Neural crest cell (in vitro differentiated cells): ENCODE data around the gene TMEM132C. TPM values are rescaled to one million over a fixed set of nuclear protein-coding genes. Genes with fewer than 3 reads are reported as not detected.

Experiments used
- DNase-seq: peaks from one replicate; pipeline ENCODE4 v3.0.0; 2021; ENCODE audit warnings: low read depth, mixed read lengths, low spot score
- H3K27ac Mint-ChIP-seq: one replicate; pipeline ENCODE4 v1.8.0; 2021; ENCODE audit warnings: mild to moderate bottlenecking, mixed read lengths; ENCODE audit not compliant: unreplicated experiment
- H3K27me3 Mint-ChIP-seq: 2 replicates; pipeline ENCODE4 v1.8.0; 2021; ENCODE audit warnings: low read depth, mild to moderate bottlenecking, mixed read lengths
- H3K36me3 Mint-ChIP-seq: 2 replicates; pipeline ENCODE4 v1.8.0; 2021; ENCODE audit warnings: low read depth, mild to moderate bottlenecking, mixed read lengths
- H3K4me1 Mint-ChIP-seq: 2 replicates; pipeline ENCODE4 v1.8.0; 2021; ENCODE audit warnings: mixed read lengths
- H3K4me3 Mint-ChIP-seq: one replicate; pipeline ENCODE4 v1.8.0; 2021; ENCODE audit warnings: mild to moderate bottlenecking, mixed read lengths
- H3K9me3 Mint-ChIP-seq: 2 replicates; pipeline ENCODE4 v1.8.0; 2021; ENCODE audit warnings: mixed read lengths
- CTCF ChIP-seq: fragments of 200-600 bp; sonication (generic); conservative IDR thresholded peaks from 2 replicates; pipeline ENCODE4 v1.5.0; 2021; ENCODE audit warnings: antibody characterized with exemption, mild to moderate bottlenecking
- total RNA-seq: library from RNA; stranded (reverse); gene quantifications from 2 replicates; pipeline ENCODE4 v1.2.1, GENCODE V29; 2021

The TMEM132C gene
- total RNA-seq, 1 donor from 2014 or later, result 10.9 TPM

GRCh38 chr12:128698301-128698972 is 431.5 kb downstream of the TMEM132C start:
- Mint-ChIP-seq H3K9me3 (peaks cover 14% of the 10 kb centered on the region), H3K36me3 (peaks cover 9% of the 10 kb centered on the region)

GRCh38 chr12:128699106-128699505 is 432.1 kb downstream of the TMEM132C start:
- peaks cover 4% of the 10 kb centered on the region for H3K27me3 Mint-ChIP-seq
- H3K4me1 Mint-ChIP-seq, result no peaks in the 10 kb centered on the region
- DNase-seq, result no peak
- no peak overlapping the region for H3K4me3 Mint-ChIP-seq
- TF ChIP-seq CTCF, result no peak
- H3K27ac Mint-ChIP-seq, result no peak overlapping the region
- peaks cover 9% of the 10 kb centered on the region for H3K36me3 Mint-ChIP-seq
- H3K9me3 Mint-ChIP-seq, result peaks cover 14% of the 10 kb centered on the region

More at GRCh38 chr12:128698301-128698972, 431.5 kb downstream of the TMEM132C start:
- Mint-ChIP-seq H3K27me3 (peaks cover 4% of the 10 kb centered on the region), H3K27ac (no peak overlapping the region), H3K4me1 (no peaks in the 10 kb centered on the region), H3K4me3 (no peak overlapping the region)
- TF ChIP-seq CTCF, result no peak
- no peak for DNase-seq

DNA sequence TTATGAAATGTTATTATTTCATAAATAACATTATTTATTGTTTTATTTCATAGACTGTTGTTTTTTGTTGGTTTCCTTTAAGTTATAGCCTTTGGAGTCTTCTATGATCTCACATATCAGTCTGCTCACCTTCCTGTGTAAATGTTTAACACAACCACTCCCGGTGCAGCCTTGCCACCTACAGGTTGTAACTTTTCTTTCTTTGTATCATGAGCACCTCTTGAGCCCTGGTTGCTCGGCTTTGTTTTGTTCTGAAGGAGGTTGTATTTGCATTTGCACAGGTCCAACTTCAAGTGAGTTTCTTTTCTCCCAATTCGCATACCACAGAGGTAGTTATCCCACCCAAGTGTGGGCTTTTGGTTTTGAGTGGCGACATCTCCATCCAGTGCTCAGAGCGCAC is 435.4 kb downstream of the TMEM132C start:
- Mint-ChIP-seq H3K27ac (no peak overlapping the region), H3K4me1 (no peaks in the 10 kb centered on the region), H3K27me3 (no peaks in the 10 kb centered on the region), H3K9me3 (peaks cover 9% of the 10 kb centered on the region), H3K4me3 (no peak overlapping the region), H3K36me3 (peaks cover 4% of the 10 kb centered on the region)
- DNase-seq, result no peak
- TF ChIP-seq CTCF, result no peak

- Mint-ChIP-seq H3K4me1 (no peaks in the 10 kb centered on the region), H3K9me3 (peaks cover 3% of the 10 kb centered on the region), H3K27me3 (no peaks in the 10 kb centered on the region), H3K4me3 (no peak overlapping the region), H3K27ac (no peak overlapping the region), H3K36me3 (no peaks in the 10 kb centered on the region)
- no peak for TF ChIP-seq CTCF
- no peak for DNase-seq
Observed at GRCh38 chr12:128705140-128705539, 438.2 kb downstream of the TMEM132C start.

GRCh38 chr12:128707488-128707887 is 440.5 kb downstream of the TMEM132C start:
- DNase-seq, result no peak
- TF ChIP-seq CTCF, result no peak
- Mint-ChIP-seq H3K27ac (no peak overlapping the region), H3K4me1 (no peaks in the 10 kb centered on the region), H3K9me3 (peaks cover 3% of the 10 kb centered on the region), H3K4me3 (no peak overlapping the region), H3K27me3 (no peaks in the 10 kb centered on the region), H3K36me3 (no peaks in the 10 kb centered on the region)
